ENCODE measurements around the gene CSRP1. TPM values are rescaled to one million over a fixed set of nuclear protein-coding genes. Genes with fewer than 3 reads are reported as not detected.

CSRP1 gene
- total RNA-seq, 1 experiment from 2014 or later: 14.3 TPM

GRCh38 chr1:201538612-201539551 lies 32.0 kb upstream of the CSRP1 start, which contains the start of gene NAV1 (continued):
- TF ChIP-seq USF2 (CRISPR knock-in tag; IDR thresholded peaks at IDR 0.05) (peak; percentile 56), HMGA2 (CRISPR knock-in tag; IDR thresholded peaks at IDR 0.05) (no peak), MLX (CRISPR knock-in tag; IDR thresholded peaks at IDR 0.05) (no peak), ZNF671 (CRISPR knock-in tag; IDR thresholded peaks at IDR 0.05) (no peak), ZNF512 (CRISPR knock-in tag; IDR thresholded peaks at IDR 0.05; ENCODE audit: borderline replicate concordance) (no peak), E2F5 (CRISPR knock-in tag; IDR thresholded peaks at IDR 0.05) (no peak), ZNF423 (CRISPR knock-in tag; IDR thresholded peaks at IDR 0.05) (no peak), ZNF416 (CRISPR knock-in tag; IDR thresholded peaks at IDR 0.05) (no peak)

GRCh38 chr1:201537891-201538611 lies 31.1 kb upstream of the CSRP1 start:
- TF ChIP-seq ZNF232 (CRISPR knock-in tag; IDR thresholded peaks at IDR 0.05) (0 out of 2 replicates have a peak, but pooled peaks have one; percentile 37), ETV6 (CRISPR knock-in tag; IDR thresholded peaks at IDR 0.05) (0 out of 2 replicates have a peak, but pooled peaks have one; percentile 51), NR1H2 (CRISPR knock-in tag; IDR thresholded peaks at IDR 0.05) (no peak), GTF2I (CRISPR knock-in tag; conservative IDR thresholded peaks at IDR 0.05) (0 out of 2 replicates have a peak, but pooled peaks have one; percentile 21)
- ChIA-PET CTCF (interaction anchor here (0.8 to 5.9 kb wide), 8 partner anchors 7 to 358 kb away, joined by 3 to 43 read pairs (median 6); partner anchors contain the start of gene SHISA4), POLR2A (no interaction called here)
- DNase-seq (ENCODE audit: low spot score): no peak
- Mint-ChIP-seq H3K27me3 (ENCODE audit: low read depth) (peaks cover 61% of the 10 kb centered on the region), H3K4me3 (peak overlapping the region; percentile 88), H3K36me3 (no peaks in the 10 kb centered on the region), H3K9me3 (no peaks in the 10 kb centered on the region), H3K4me1 (peaks cover 30% of the 10 kb centered on the region), H3K27ac (no peak overlapping the region)
- peak; percentile 58 for ATAC-seq

- no peaks in the 10 kb centered on the region for H3K9me3 Mint-ChIP-seq
- H3K4me1 Mint-ChIP-seq: peaks cover 33% of the 10 kb centered on the region
- peaks cover 59% of the 10 kb centered on the region for H3K27me3 Mint-ChIP-seq (ENCODE audit: low read depth)
- POLR2A ChIA-PET: no interaction called here
- no peak overlapping the region for H3K4me3 Mint-ChIP-seq
- no peaks in the 10 kb centered on the region for H3K36me3 Mint-ChIP-seq
- ATAC-seq (no peak), DNase-seq (ENCODE audit: low spot score) (no peak)
- no peak overlapping the region for H3K27ac Mint-ChIP-seq
- no peak for TF ChIP-seq MLX (CRISPR knock-in tag; IDR thresholded peaks at IDR 0.05)
- no peak for TF ChIP-seq JUN (CRISPR knock-in tag; IDR thresholded peaks at IDR 0.05)
- CTCF ChIA-PET: interaction anchor here (1.5 to 5.9 kb wide), 4 partner anchors 25 to 359 kb away, joined by 4 to 43 read pairs (median 18); no protein-coding TSS in a partner anchor
Measured at GRCh38 chr1:201537467-201537866, 30.5 kb upstream of the CSRP1 start.
